Measurements from ENCODE around the gene WDR70. TPM values are rescaled to one million over a fixed set of nuclear protein-coding genes. Genes with fewer than 3 reads are reported as not detected.
"Not testable (repeated sequence)": the region's sequence is repeated elsewhere in the genome, so short reads cannot be mapped to it uniquely, and the experiment has no call there.

Gene WDR70
- total RNA-seq, 1 donor from 2014 or later: 10.2 TPM

GRCh38 chr5:37787742-37788141 lies 408.6 kb downstream of the WDR70 start:
- DNase-seq (ENCODE audit: low spot score) (no peak), ATAC-seq (no peak)

- ATAC-seq (no peak), DNase-seq (ENCODE audit: low spot score) (no peak)
These were observed 410.9 kb downstream of the WDR70 start for GRCh38 chr5:37789991-37790390.

GRCh38 chr5:37791321-37791720 lies 412.2 kb downstream of the WDR70 start:
- ATAC-seq (no peak), DNase-seq (ENCODE audit: low spot score) (no peak)

- no peak for ATAC-seq
- DNase-seq (ENCODE audit: low spot score): no peak
These were observed 414.0 kb downstream of the WDR70 start for GRCh38 chr5:37792975-37793631.

GRCh38 chr5:37795292-37795691 lies 416.2 kb downstream of the WDR70 start:
- not testable (repeated sequence) for ATAC-seq; DNase-seq (ENCODE audit: low spot score)

- ATAC-seq; DNase-seq (ENCODE audit: low spot score): not testable (repeated sequence)
These were observed 417.3 kb downstream of the WDR70 start for GRCh38 chr5:37796435-37796834.

- no peak for ATAC-seq
These were observed 420.8 kb downstream of the WDR70 start for GRCh38 chr5:37799865-37800421.

GRCh38 chr5:37801521-37801920 lies 422.4 kb downstream of the WDR70 start:
- no peak for DNase-seq (ENCODE audit: low spot score)
- ATAC-seq: no peak

More at GRCh38 chr5:37799865-37800421, 420.8 kb downstream of the WDR70 start:
- DNase-seq (ENCODE audit: low spot score): no peak

Other genes starting within 250 kb of the WDR70 start
- gene CPLANE1, start 129.9 kb upstream of the WDR70 start, total RNA-seq: 3.7 TPM
- 7.6 TPM for gene NUP155, start 8.2 kb upstream of the WDR70 start, total RNA-seq

Data from left lobe of liver (tissue), 2 donors.